Neutrophil (primary cell): ENCODE data around the gene NPAS2.

Source experiments
- H3K27ac ChIP-seq: fragments of 200-600 bp; sonication (generic); 2 replicates; pipeline ENCODE4 v1.5.1; 2016; ENCODE audit warnings: mild to moderate bottlenecking, moderate library complexity
- H3K27me3 ChIP-seq: fragments of 200-600 bp; sonication (generic); 2 replicates; pipeline ENCODE4 v1.6.0; 2016; ENCODE audit warnings: mild to moderate bottlenecking
- H3K36me3 ChIP-seq: fragments of 200-600 bp; sonication (generic); 2 replicates; pipeline ENCODE4 v1.5.1; 2017
- H3K4me1 ChIP-seq, 2 experiments: fragments of 200-600 bp in 1 of 2; sonication (generic) in 1 of 2; 1 replicate in 1 of 2; 2 replicates in 1 of 2; pipeline versions ENCODE4 v1.5.1 to v1.6.1; 2013 to 2016; ENCODE audit warnings: low read depth in 1 of 2, low read length in 1 of 2, mild to moderate bottlenecking in 1 of 2, moderate library complexity in 1 of 2; ENCODE audit not compliant: control insufficient read depth in 1 of 2, insufficient read depth in 1 of 2
- H3K4me3 ChIP-seq, 2 experiments: fragments of 200-600 bp in 1 of 2; sonication (generic) in 1 of 2; 1 replicate in 1 of 2; 2 replicates in 1 of 2; pipeline ENCODE4 v1.5.1; 2013 to 2016; ENCODE audit warnings: low read depth in 1 of 2, low read length in 1 of 2, mild to moderate bottlenecking in 1 of 2, moderate library complexity in 1 of 2
- H3K9me3 ChIP-seq: fragments of 200-600 bp; sonication (generic); 2 replicates; pipeline ENCODE4 v1.5.1; 2016
- CTCF ChIP-seq: fragments of 200-600 bp; sonication (generic); IDR thresholded peaks from 2 replicates; pipeline ENCODE4 v1.5.1; 2016; ENCODE audit warnings: antibody characterized with exemption

NPAS2 gene

GRCh38 chr2:100821911-100822265 lies 1.9 kb downstream of the NPAS2 start:
- H3K9me3 ChIP-seq = no peaks in the 10 kb centered on the region
- H3K27me3 ChIP-seq = peaks cover 85% of the 10 kb centered on the region
- no peaks in the 10 kb centered on the region for H3K36me3 ChIP-seq
- H3K4me3 ChIP-seq = no peak overlapping the region
- no peak overlapping the region for H3K27ac ChIP-seq
- TF ChIP-seq CTCF = no peak
- H3K4me1 ChIP-seq = no peaks in the 10 kb centered on the region

GRCh38 chr2:100822587-100823248 lies 2.8 kb downstream of the NPAS2 start:
- no peaks in the 10 kb centered on the region for H3K9me3 ChIP-seq
- H3K4me3 ChIP-seq = no peak overlapping the region
- H3K27me3 ChIP-seq = peaks cover 76% of the 10 kb centered on the region
- no peaks in the 10 kb centered on the region for H3K4me1 ChIP-seq
- no peak overlapping the region for H3K27ac ChIP-seq
- no peak for TF ChIP-seq CTCF
- no peaks in the 10 kb centered on the region for H3K36me3 ChIP-seq

- Histone ChIP-seq H3K36me3 (no peaks in the 10 kb centered on the region), H3K27me3 (peaks cover 65% of the 10 kb centered on the region), H3K27ac (no peak overlapping the region), H3K4me3 (no peak overlapping the region), H3K4me1 (no peaks in the 10 kb centered on the region), H3K9me3 (no peaks in the 10 kb centered on the region)
- TF ChIP-seq CTCF = no peak
These were observed 3.9 kb downstream of the NPAS2 start for GRCh38 chr2:100823665-100824438.

GRCh38 chr2:100824842-100825241 lies 4.9 kb downstream of the NPAS2 start:
- Histone ChIP-seq H3K27ac (no peak overlapping the region), H3K27me3 (peaks cover 55% of the 10 kb centered on the region), H3K4me1 (no peaks in the 10 kb centered on the region), H3K4me3 (no peak overlapping the region), H3K36me3 (no peaks in the 10 kb centered on the region), H3K9me3 (no peaks in the 10 kb centered on the region)
- TF ChIP-seq CTCF = no peak

GRCh38 chr2:100826494-100826893 lies 6.6 kb downstream of the NPAS2 start:
- Histone ChIP-seq H3K4me1 (no peaks in the 10 kb centered on the region), H3K4me3 (no peak overlapping the region), H3K36me3 (no peaks in the 10 kb centered on the region), H3K9me3 (no peaks in the 10 kb centered on the region), H3K27ac (no peak overlapping the region), H3K27me3 (peaks cover 39% of the 10 kb centered on the region)
- TF ChIP-seq CTCF = no peak
